Measurements from ENCODE around the gene CAPZB.

Gene CAPZB

GRCh38 chr1:19447550-19447949, 37.8 kb downstream of the CAPZB start:
- DNase-seq: no peak

GRCh38 chr1:19445417-19446342, 39.7 kb downstream of the CAPZB start:
- DNase-seq: no peak

GRCh38 chr1:19444296-19445021, 40.9 kb downstream of the CAPZB start:
- DNase-seq: no peak

- no peak for DNase-seq
Measured at GRCh38 chr1:19443326-19443725, 42.0 kb downstream of the CAPZB start.

- DNase-seq: no peak
Measured at GRCh38 chr1:19442154-19443096, 42.9 kb downstream of the CAPZB start.

GRCh38 chr1:19441048-19441780, 44.1 kb downstream of the CAPZB start:
- no peak for DNase-seq

GRCh38 chr1:19439464-19440171, 45.7 kb downstream of the CAPZB start:
- DNase-seq: no peak

GRCh38 chr1:19438516-19439195, 46.7 kb downstream of the CAPZB start:
- no peak for DNase-seq

GRCh38 chr1:19437891-19438294, 47.4 kb downstream of the CAPZB start:
- no peak for DNase-seq

GRCh38 chr1:19436716-19437476, 48.4 kb downstream of the CAPZB start:
- DNase-seq: no peak

- no peak for DNase-seq
Measured at GRCh38 chr1:19435851-19436455, 49.4 kb downstream of the CAPZB start.

- no peak for DNase-seq
Measured at GRCh38 chr1:19435181-19435580, 50.2 kb downstream of the CAPZB start.

- DNase-seq: no peak
Measured at GRCh38 chr1:19433719-19433998, 51.7 kb downstream of the CAPZB start.

- no peak for DNase-seq
Measured at GRCh38 chr1:19432943-19433718, 52.2 kb downstream of the CAPZB start.

GRCh38 chr1:19430121-19431068, 54.9 kb downstream of the CAPZB start:
- DNase-seq: no peak

GRCh38 chr1:19429611-19430010, 55.7 kb downstream of the CAPZB start:
- DNase-seq: no peak

- DNase-seq: no peak
Measured at GRCh38 chr1:19427087-19427781, 58.1 kb downstream of the CAPZB start.
